ENCODE data around the gene ZNF774. TPM values are rescaled to one million over a fixed set of nuclear protein-coding genes. Genes with fewer than 3 reads are reported as not detected.

The ZNF774 gene
- polyA plus RNA-seq, 4 donors = 0.89 to 6.7 (median 1.7) TPM

GRCh38 chr15:90318591-90318990, 33.5 kb upstream of the ZNF774 start:
- DNase-seq (no peak), FAIRE-seq (no peak)
- H3K36me3 ChIP-seq (ENCODE audit: control insufficient read depth in 3 of 3, insufficient read depth in 2 of 3, low read depth in 1 of 3, low read length in 3 of 3) = peaks cover 0 to 4% (median 0%) of the 10 kb centered on the region in 3 donors
- H3K4me1 ChIP-seq (ENCODE audit: control insufficient read depth in 3 of 3, insufficient read depth in 2 of 3, low read depth in 1 of 3, low read length in 2 of 3) = peaks cover 0 to 14% (median 2%) of the 10 kb centered on the region in 3 donors
- WGBS, 3 donors = 72 to 80% (median 77%) methylated on average over 4 of the region's 4 CpGs
- H3K4me3 ChIP-seq (ENCODE audit: low read depth in 1 of 3, low read length in 3 of 3) = no peak overlapping the region
- no peaks in the 10 kb centered on the region for H3K27me3 ChIP-seq (ENCODE audit: control insufficient read depth in 3 of 3, insufficient read depth in 3 of 3, low read length in 3 of 3)
- H3K9me3 ChIP-seq (ENCODE audit: control insufficient read depth in 2 of 2, insufficient read depth in 1 of 2, low read depth in 1 of 2, low read length in 1 of 2) = no peaks in the 10 kb centered on the region
- H3K27ac ChIP-seq (ENCODE audit: low read depth in 1 of 3, low read length in 2 of 3) = no peak overlapping the region

GRCh38 chr15:90320062-90320884, 31.8 kb upstream of the ZNF774 start:
- H3K4me3 ChIP-seq (ENCODE audit: low read depth in 1 of 3, low read length in 3 of 3) = peak overlapping the region in 1 of 3 donors; percentile 27
- DNase-seq = peak; percentile 87 to 92

GRCh38 chr15:90320885-90321278, 31.2 kb upstream of the ZNF774 start:
- no peak overlapping the region for H3K4me3 ChIP-seq (ENCODE audit: low read depth in 1 of 3, low read length in 3 of 3)
- H3K27ac ChIP-seq (ENCODE audit: low read depth in 1 of 3, low read length in 2 of 3) = no peak overlapping the region
- peaks cover 0 to 3% (median 0%) of the 10 kb centered on the region in 3 donors for H3K36me3 ChIP-seq (ENCODE audit: control insufficient read depth in 3 of 3, insufficient read depth in 2 of 3, low read depth in 1 of 3, low read length in 3 of 3)
- no peaks in the 10 kb centered on the region for H3K27me3 ChIP-seq (ENCODE audit: control insufficient read depth in 3 of 3, insufficient read depth in 3 of 3, low read length in 3 of 3)
- no peaks in the 10 kb centered on the region for H3K9me3 ChIP-seq (ENCODE audit: control insufficient read depth in 2 of 2, insufficient read depth in 1 of 2, low read depth in 1 of 2, low read length in 1 of 2)
- DNase-seq (no peak), FAIRE-seq (no peak)
- peaks cover 0 to 8% (median 2%) of the 10 kb centered on the region in 3 donors for H3K4me1 ChIP-seq (ENCODE audit: control insufficient read depth in 3 of 3, insufficient read depth in 2 of 3, low read depth in 1 of 3, low read length in 2 of 3)
- 42 to 76% (median 68%) methylated on average over 1 of the region's 1 CpG for WGBS, 3 donors

More at GRCh38 chr15:90320062-90320884, 31.8 kb upstream of the ZNF774 start:
- Histone ChIP-seq H3K9me3 (ENCODE audit: control insufficient read depth in 2 of 2, insufficient read depth in 1 of 2, low read depth in 1 of 2, low read length in 1 of 2) (no peaks in the 10 kb centered on the region), H3K27ac (ENCODE audit: low read depth in 1 of 3, low read length in 2 of 3) (no peak overlapping the region), H3K36me3 (ENCODE audit: control insufficient read depth in 3 of 3, insufficient read depth in 2 of 3, low read depth in 1 of 3, low read length in 3 of 3) (no peaks in the 10 kb centered on the region), H3K27me3 (ENCODE audit: control insufficient read depth in 3 of 3, insufficient read depth in 3 of 3, low read length in 3 of 3) (no peaks in the 10 kb centered on the region), H3K4me1 (ENCODE audit: control insufficient read depth in 3 of 3, insufficient read depth in 2 of 3, low read depth in 1 of 3, low read length in 2 of 3) (peaks cover 0 to 14% (median 2%) of the 10 kb centered on the region in 3 donors)
- WGBS, 3 donors = 5 to 14% (median 12%) methylated on average over 17 of the region's 17 CpGs
- FAIRE-seq = no peak

- H3K9me3 ChIP-seq (ENCODE audit: control insufficient read depth in 2 of 2, insufficient read depth in 1 of 2, low read depth in 1 of 2, low read length in 1 of 2) = no peaks in the 10 kb centered on the region
- WGBS, 3 donors = 86 to 88% (median 86%) methylated on average over 4 of the region's 4 CpGs
- peaks cover 0 to 3% (median 0%) of the 10 kb centered on the region in 3 donors for H3K36me3 ChIP-seq (ENCODE audit: control insufficient read depth in 3 of 3, insufficient read depth in 2 of 3, low read depth in 1 of 3, low read length in 3 of 3)
- FAIRE-seq (no peak), DNase-seq (no peak)
- H3K4me3 ChIP-seq (ENCODE audit: low read depth in 1 of 3, low read length in 3 of 3) = no peak overlapping the region
- H3K4me1 ChIP-seq (ENCODE audit: control insufficient read depth in 3 of 3, insufficient read depth in 2 of 3, low read depth in 1 of 3, low read length in 2 of 3) = peaks cover 0 to 5% (median 0%) of the 10 kb centered on the region in 3 donors
- no peak overlapping the region for H3K27ac ChIP-seq (ENCODE audit: low read depth in 1 of 3, low read length in 2 of 3)
- no peaks in the 10 kb centered on the region for H3K27me3 ChIP-seq (ENCODE audit: control insufficient read depth in 3 of 3, insufficient read depth in 3 of 3, low read length in 3 of 3)
Measured at GRCh38 chr15:90322538-90322937, 29.5 kb upstream of the ZNF774 start.

- no peaks in the 10 kb centered on the region for H3K27me3 ChIP-seq (ENCODE audit: control insufficient read depth in 3 of 3, insufficient read depth in 3 of 3, low read length in 3 of 3)
- H3K9me3 ChIP-seq (ENCODE audit: control insufficient read depth in 2 of 2, insufficient read depth in 1 of 2, low read depth in 1 of 2, low read length in 1 of 2) = no peaks in the 10 kb centered on the region
- FAIRE-seq = no peak
- WGBS, 3 donors = 88 to 95% (median 91%) methylated on average over 4 of the region's 4 CpGs
- H3K4me1 ChIP-seq (ENCODE audit: control insufficient read depth in 3 of 3, insufficient read depth in 2 of 3, low read depth in 1 of 3, low read length in 2 of 3) = no peaks in the 10 kb centered on the region
- DNase-seq = no peak
- no peak overlapping the region for H3K27ac ChIP-seq (ENCODE audit: low read depth in 1 of 3, low read length in 2 of 3)
- H3K36me3 ChIP-seq (ENCODE audit: control insufficient read depth in 3 of 3, insufficient read depth in 2 of 3, low read depth in 1 of 3, low read length in 3 of 3) = peaks cover 0 to 3% (median 0%) of the 10 kb centered on the region in 3 donors
- no peak overlapping the region for H3K4me3 ChIP-seq (ENCODE audit: low read depth in 1 of 3, low read length in 3 of 3)
Measured at GRCh38 chr15:90325726-90326125, 26.4 kb upstream of the ZNF774 start.

- no peak overlapping the region for H3K4me3 ChIP-seq (ENCODE audit: low read depth in 1 of 3, low read length in 3 of 3)
- H3K27ac ChIP-seq (ENCODE audit: low read depth in 1 of 3, low read length in 2 of 3) = no peak overlapping the region
- WGBS, 3 donors = 96 to 98% (median 97%) methylated on average over 4 of the region's 4 CpGs
- DNase-seq (no peak), FAIRE-seq (no peak)
- H3K36me3 ChIP-seq (ENCODE audit: control insufficient read depth in 3 of 3, insufficient read depth in 2 of 3, low read depth in 1 of 3, low read length in 3 of 3) = peaks cover 0 to 3% (median 0%) of the 10 kb centered on the region in 3 donors
- no peaks in the 10 kb centered on the region for H3K9me3 ChIP-seq (ENCODE audit: control insufficient read depth in 2 of 2, insufficient read depth in 1 of 2, low read depth in 1 of 2, low read length in 1 of 2)
- peaks cover 0 to 6% (median 0%) of the 10 kb centered on the region in 3 donors for H3K4me1 ChIP-seq (ENCODE audit: control insufficient read depth in 3 of 3, insufficient read depth in 2 of 3, low read depth in 1 of 3, low read length in 2 of 3)
- no peaks in the 10 kb centered on the region for H3K27me3 ChIP-seq (ENCODE audit: control insufficient read depth in 3 of 3, insufficient read depth in 3 of 3, low read length in 3 of 3)
Measured at GRCh38 chr15:90326441-90326840, 25.6 kb upstream of the ZNF774 start.

GRCh38 chr15:90327311-90327710, 24.8 kb upstream of the ZNF774 start:
- Histone ChIP-seq H3K36me3 (ENCODE audit: control insufficient read depth in 3 of 3, insufficient read depth in 2 of 3, low read depth in 1 of 3, low read length in 3 of 3) (peaks cover 0 to 3% (median 0%) of the 10 kb centered on the region in 3 donors), H3K4me1 (ENCODE audit: control insufficient read depth in 3 of 3, insufficient read depth in 2 of 3, low read depth in 1 of 3, low read length in 2 of 3) (peaks cover 0 to 12% (median 0%) of the 10 kb centered on the region in 3 donors), H3K4me3 (ENCODE audit: low read depth in 1 of 3, low read length in 3 of 3) (no peak overlapping the region), H3K27me3 (ENCODE audit: control insufficient read depth in 3 of 3, insufficient read depth in 3 of 3, low read length in 3 of 3) (no peaks in the 10 kb centered on the region), H3K27ac (ENCODE audit: low read depth in 1 of 3, low read length in 2 of 3) (no peak overlapping the region), H3K9me3 (ENCODE audit: control insufficient read depth in 2 of 2, insufficient read depth in 1 of 2, low read depth in 1 of 2, low read length in 1 of 2) (no peaks in the 10 kb centered on the region)
- DNase-seq = no peak
- no peak for FAIRE-seq
- 87 to 93% (median 88%) methylated on average over 6 of the region's 6 CpGs for WGBS, 3 donors

- no peaks in the 10 kb centered on the region for H3K9me3 ChIP-seq (ENCODE audit: control insufficient read depth in 2 of 2, insufficient read depth in 1 of 2, low read depth in 1 of 2, low read length in 1 of 2)
- no peaks in the 10 kb centered on the region for H3K27me3 ChIP-seq (ENCODE audit: control insufficient read depth in 3 of 3, insufficient read depth in 3 of 3, low read length in 3 of 3)
- no peak overlapping the region for H3K4me3 ChIP-seq (ENCODE audit: low read depth in 1 of 3, low read length in 3 of 3)
- no peaks in the 10 kb centered on the region for H3K36me3 ChIP-seq (ENCODE audit: control insufficient read depth in 3 of 3, insufficient read depth in 2 of 3, low read depth in 1 of 3, low read length in 3 of 3)
- peak; percentile 85 to 93 for DNase-seq
- WGBS, 3 donors = 19 to 64% (median 34%) methylated on average over 3 of the region's 3 CpGs
- FAIRE-seq = no peak
- H3K4me1 ChIP-seq (ENCODE audit: control insufficient read depth in 3 of 3, insufficient read depth in 2 of 3, low read depth in 1 of 3, low read length in 2 of 3) = peaks cover 0 to 20% (median 2%) of the 10 kb centered on the region in 3 donors
- peak overlapping the region in 2 of 3 donors; percentile 30 to 70 for H3K27ac ChIP-seq (ENCODE audit: low read depth in 1 of 3, low read length in 2 of 3)
Measured at GRCh38 chr15:90334304-90334731, 17.8 kb upstream of the ZNF774 start.
